Measurements from ENCODE around the gene EHD3.

EHD3 gene

DNA sequence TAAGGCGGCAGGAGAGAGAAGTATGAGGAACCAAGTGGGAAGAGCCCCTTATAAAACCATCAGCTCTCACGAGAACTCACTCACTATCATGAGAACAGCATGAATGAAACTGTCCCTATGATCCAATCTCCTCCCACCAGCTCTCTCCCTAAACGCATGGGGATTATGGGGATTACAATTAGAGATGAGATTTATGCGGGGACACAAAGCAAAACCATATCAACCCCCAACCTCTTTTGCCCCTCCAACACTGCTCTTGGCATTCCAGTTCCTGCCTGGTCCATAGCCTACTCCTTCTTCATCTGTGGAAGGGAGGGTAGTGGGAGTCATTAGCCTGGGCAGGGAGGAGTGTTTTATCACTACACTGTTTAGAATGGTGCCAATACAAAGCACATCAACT is 1.4 kb upstream of the EHD3 start:
- TF ChIP-seq, protein P1, sequence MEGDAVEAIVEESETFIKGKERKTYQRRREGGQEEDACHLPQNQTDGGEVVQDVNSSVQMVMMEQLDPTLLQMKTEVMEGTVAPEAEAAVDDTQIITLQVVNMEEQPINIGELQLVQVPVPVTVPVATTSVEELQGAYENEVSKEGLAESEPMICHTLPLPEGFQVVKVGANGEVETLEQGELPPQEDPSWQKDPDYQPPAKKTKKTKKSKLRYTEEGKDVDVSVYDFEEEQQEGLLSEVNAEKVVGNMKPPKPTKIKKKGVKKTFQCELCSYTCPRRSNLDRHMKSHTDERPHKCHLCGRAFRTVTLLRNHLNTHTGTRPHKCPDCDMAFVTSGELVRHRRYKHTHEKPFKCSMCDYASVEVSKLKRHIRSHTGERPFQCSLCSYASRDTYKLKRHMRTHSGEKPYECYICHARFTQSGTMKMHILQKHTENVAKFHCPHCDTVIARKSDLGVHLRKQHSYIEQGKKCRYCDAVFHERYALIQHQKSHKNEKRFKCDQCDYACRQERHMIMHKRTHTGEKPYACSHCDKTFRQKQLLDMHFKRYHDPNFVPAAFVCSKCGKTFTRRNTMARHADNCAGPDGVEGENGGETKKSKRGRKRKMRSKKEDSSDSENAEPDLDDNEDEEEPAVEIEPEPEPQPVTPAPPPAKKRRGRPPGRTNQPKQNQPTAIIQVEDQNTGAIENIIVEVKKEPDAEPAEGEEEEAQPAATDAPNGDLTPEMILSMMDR (IDR thresholded peaks at IDR 0.05; ENCODE audit: insufficient read depth, low read length): no peak
- TF ChIP-seq SPI1 (IDR thresholded peaks at IDR 0.05; ENCODE audit: borderline replicate concordance, low read depth) (no peak), POLR2AphosphoS5 (IDR thresholded peaks at IDR 0.05; ENCODE audit: low read depth) (no peak), GABPA (IDR thresholded peaks at IDR 0.05; ENCODE audit: low read depth) (no peak)
- TF ChIP-seq, protein P2, sequence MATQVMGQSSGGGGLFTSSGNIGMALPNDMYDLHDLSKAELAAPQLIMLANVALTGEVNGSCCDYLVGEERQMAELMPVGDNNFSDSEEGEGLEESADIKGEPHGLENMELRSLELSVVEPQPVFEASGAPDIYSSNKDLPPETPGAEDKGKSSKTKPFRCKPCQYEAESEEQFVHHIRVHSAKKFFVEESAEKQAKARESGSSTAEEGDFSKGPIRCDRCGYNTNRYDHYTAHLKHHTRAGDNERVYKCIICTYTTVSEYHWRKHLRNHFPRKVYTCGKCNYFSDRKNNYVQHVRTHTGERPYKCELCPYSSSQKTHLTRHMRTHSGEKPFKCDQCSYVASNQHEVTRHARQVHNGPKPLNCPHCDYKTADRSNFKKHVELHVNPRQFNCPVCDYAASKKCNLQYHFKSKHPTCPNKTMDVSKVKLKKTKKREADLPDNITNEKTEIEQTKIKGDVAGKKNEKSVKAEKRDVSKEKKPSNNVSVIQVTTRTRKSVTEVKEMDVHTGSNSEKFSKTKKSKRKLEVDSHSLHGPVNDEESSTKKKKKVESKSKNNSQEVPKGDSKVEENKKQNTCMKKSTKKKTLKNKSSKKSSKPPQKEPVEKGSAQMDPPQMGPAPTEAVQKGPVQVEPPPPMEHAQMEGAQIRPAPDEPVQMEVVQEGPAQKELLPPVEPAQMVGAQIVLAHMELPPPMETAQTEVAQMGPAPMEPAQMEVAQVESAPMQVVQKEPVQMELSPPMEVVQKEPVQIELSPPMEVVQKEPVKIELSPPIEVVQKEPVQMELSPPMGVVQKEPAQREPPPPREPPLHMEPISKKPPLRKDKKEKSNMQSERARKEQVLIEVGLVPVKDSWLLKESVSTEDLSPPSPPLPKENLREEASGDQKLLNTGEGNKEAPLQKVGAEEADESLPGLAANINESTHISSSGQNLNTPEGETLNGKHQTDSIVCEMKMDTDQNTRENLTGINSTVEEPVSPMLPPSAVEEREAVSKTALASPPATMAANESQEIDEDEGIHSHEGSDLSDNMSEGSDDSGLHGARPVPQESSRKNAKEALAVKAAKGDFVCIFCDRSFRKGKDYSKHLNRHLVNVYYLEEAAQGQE (IDR thresholded peaks at IDR 0.05; ENCODE audit: insufficient replicate concordance, low read depth): no peak
- H3K27me3 ChIP-seq (ENCODE audit: insufficient read depth, poor library complexity, severe bottlenecking): peaks cover 2% of the 10 kb centered on the region
- DNase-seq (ENCODE audit: low read depth in 1 of 2, low spot score in 1 of 2): no peak
- no peak overlapping the region for H3K27ac ChIP-seq (replicated peaks)
- no peak overlapping the region for H3K4me3 ChIP-seq (replicated peaks; ENCODE audit: insufficient read depth, low read length)

DNA sequence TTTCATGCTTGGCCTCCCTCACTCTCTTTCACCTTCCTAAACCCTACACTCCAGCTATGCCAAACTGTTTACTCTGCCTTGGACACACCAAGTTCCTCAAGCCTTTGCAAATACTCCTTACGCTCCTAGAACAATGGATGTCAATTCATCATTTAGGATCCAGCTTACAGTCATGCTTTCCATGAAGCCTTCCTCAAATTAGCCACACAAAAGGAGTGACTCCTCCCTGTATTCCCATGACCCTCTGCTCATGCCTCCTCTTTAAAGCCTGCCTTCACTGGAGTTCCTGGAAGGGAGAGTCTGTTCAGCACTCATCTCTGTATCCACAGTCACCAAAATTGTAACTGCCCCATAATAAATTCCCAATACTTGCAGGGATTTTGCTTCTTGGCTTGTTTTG is 721 bp upstream of the EHD3 start:
- no peak overlapping the region for H3K4me3 ChIP-seq (replicated peaks; ENCODE audit: insufficient read depth, low read length)
- DNase-seq (ENCODE audit: low read depth in 1 of 2, low spot score in 1 of 2): peak in 1 of 2 experiments; percentile 8

DNA sequence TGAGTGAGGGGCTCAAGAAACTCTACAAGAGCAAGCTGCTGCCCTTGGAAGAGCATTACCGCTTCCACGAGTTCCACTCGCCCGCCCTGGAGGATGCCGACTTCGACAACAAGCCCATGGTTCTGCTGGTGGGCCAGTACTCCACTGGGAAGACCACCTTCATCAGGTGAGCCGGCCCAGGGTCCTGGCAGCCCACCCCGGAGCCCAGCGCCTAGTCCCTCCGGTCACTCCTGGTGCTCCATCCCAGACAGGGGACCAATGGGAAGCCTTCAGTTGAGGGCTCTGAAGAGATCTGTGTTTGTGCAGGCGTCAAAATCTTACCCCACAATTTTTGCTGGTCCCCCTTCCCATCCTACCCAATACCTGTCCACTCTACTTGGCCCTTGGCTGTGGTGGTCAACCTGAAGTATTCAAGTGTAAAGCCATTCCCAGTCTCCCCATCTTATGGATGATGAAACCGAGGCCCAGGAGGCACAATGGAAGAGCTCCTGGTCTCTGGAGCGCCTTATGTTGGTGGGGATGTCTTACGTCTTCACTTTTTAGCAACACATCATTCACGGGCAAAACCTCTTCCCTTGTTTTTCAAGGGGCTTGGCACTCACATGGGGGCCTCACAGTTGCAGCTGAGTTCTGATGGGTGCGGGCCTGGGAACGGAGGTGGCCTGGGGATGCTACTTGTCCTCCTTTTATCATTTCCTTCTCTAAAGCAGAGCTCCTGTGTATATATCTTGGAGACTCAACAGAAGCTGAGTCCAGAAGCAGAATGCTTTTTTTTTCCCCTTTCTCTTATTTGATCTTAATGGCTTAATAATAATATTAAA is 941 bp downstream of the EHD3 start:
- H3K27ac ChIP-seq (replicated peaks): no peak overlapping the region
- H3K27me3 ChIP-seq (ENCODE audit: insufficient read depth, poor library complexity, severe bottlenecking): peaks cover 2% of the 10 kb centered on the region
- no peak overlapping the region for H3K4me3 ChIP-seq (replicated peaks; ENCODE audit: insufficient read depth, low read length)
- no peak for DNase-seq (ENCODE audit: low read depth in 1 of 2, low spot score in 1 of 2)
- TF ChIP-seq SPI1 (IDR thresholded peaks at IDR 0.05; ENCODE audit: borderline replicate concordance, low read depth): no peak
- TF ChIP-seq, protein P2 (IDR thresholded peaks at IDR 0.05; ENCODE audit: insufficient replicate concordance, low read depth): no peak

More for the DNA sequence above, 721 bp upstream of the EHD3 start:
- TF ChIP-seq SPI1 (IDR thresholded peaks at IDR 0.05; ENCODE audit: borderline replicate concordance, low read depth): no peak
- TF ChIP-seq POLR2AphosphoS5 (IDR thresholded peaks at IDR 0.05; ENCODE audit: low read depth): no peak
- TF ChIP-seq GABPA (IDR thresholded peaks at IDR 0.05; ENCODE audit: low read depth): no peak
- TF ChIP-seq, protein P2 (IDR thresholded peaks at IDR 0.05; ENCODE audit: insufficient replicate concordance, low read depth): no peak
- TF ChIP-seq, protein P1 (IDR thresholded peaks at IDR 0.05; ENCODE audit: insufficient read depth, low read length): no peak
- Histone ChIP-seq H3K27me3 (ENCODE audit: insufficient read depth, poor library complexity, severe bottlenecking) (peaks cover 2% of the 10 kb centered on the region), H3K27ac (replicated peaks) (no peak overlapping the region)
